PC-3 (cell line): ENCODE data around the gene SCN4B.

ENCODE experiments used
- EZH2phosphoT487 ChIP-seq: fragments of 300-600 bp; sonication (generic); IDR thresholded peaks from 2 replicates; pipeline ENCODE4 v1.6.1; 2018; ENCODE audit warnings: mild to moderate bottlenecking, antibody characterized with exemption, low read length, borderline replicate concordance
- TF ChIP-seq, protein P1 (sequence below): fragments of 300-600 bp; sonication (generic); conservative IDR thresholded peaks from 2 replicates; pipeline ENCODE4 v1.5.1; 2017; ENCODE audit warnings: antibody characterized with exemption, low read depth, mild to moderate bottlenecking, low read length

DNA sequence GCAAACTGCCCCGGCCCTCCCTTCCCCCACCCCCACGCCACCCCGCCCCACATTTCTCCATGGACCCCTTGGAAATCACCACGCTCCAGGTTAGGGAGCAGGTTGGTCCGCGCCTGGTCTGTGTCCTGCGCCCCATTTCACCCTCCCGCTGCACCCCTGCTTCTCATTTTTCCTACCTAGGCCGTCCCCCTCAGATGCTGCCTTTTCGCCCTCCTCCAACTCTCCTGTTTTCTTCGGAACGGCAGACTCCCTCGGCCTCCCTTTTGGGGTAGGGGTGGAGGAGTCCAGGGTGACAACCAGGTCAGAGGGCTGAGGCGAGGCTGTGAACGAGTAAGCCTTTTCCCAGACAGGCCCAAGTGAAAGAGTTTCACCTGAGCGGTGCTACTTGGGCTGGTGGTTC lies 893 bp upstream of the SCN4B start:
- TF ChIP-seq, protein P1, sequence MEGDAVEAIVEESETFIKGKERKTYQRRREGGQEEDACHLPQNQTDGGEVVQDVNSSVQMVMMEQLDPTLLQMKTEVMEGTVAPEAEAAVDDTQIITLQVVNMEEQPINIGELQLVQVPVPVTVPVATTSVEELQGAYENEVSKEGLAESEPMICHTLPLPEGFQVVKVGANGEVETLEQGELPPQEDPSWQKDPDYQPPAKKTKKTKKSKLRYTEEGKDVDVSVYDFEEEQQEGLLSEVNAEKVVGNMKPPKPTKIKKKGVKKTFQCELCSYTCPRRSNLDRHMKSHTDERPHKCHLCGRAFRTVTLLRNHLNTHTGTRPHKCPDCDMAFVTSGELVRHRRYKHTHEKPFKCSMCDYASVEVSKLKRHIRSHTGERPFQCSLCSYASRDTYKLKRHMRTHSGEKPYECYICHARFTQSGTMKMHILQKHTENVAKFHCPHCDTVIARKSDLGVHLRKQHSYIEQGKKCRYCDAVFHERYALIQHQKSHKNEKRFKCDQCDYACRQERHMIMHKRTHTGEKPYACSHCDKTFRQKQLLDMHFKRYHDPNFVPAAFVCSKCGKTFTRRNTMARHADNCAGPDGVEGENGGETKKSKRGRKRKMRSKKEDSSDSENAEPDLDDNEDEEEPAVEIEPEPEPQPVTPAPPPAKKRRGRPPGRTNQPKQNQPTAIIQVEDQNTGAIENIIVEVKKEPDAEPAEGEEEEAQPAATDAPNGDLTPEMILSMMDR, result no peak
- TF ChIP-seq EZH2phosphoT487, result no peak
